GM18907 (cell line): ENCODE measurements around the gene TIMM17A.

ENCODE experiments used
- ATAC-seq: cut with Tn5 transposase; IDR thresholded peaks from one replicate; pipeline ENCODE4 v1.9.1; 2021; ENCODE audit warnings: mild to moderate bottlenecking, moderate library complexity; ENCODE audit not compliant: unreplicated experiment

Gene TIMM17A

DNA sequence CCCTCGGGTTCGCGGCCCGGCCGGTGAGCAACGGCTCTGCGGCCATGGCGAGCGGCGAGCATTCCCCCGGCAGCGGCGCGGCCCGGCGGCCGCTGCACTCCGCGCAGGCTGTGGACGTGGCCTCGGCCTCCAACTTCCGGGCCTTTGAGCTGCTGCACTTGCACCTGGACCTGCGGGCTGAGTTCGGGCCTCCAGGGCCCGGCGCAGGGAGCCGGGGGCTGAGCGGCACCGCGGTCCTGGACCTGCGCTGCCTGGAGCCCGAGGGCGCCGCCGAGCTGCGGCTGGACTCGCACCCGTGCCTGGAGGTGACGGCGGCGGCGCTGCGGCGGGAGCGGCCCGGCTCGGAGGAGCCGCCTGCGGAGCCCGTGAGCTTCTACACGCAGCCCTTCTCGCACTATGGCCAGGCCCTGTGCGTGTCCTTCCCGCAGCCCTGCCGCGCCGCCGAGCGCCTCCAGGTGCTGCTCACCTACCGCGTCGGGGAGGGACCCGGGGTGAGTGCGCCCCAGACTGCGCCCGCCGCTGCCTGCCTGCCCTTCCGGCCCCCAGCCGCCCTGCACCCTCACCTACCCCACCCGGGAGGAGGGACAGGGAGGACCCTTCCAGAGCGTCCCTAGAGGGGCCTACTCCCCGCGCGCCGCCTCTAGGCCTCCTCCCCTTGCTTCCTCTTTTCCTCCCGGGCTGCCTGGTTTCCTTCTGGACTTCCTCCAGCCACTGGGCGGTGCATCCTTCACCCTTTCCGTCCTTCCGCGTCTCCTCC lies 27.5 kb downstream of the TIMM17A start, which contains the start of gene RNPEP:
TSS of gene RNPEP (plus strand) at position 26 of the 757 bp plus-strand sequence. CDS start at position 45, 19 bp downstream.
- ATAC-seq = peak; percentile 77

DNA sequence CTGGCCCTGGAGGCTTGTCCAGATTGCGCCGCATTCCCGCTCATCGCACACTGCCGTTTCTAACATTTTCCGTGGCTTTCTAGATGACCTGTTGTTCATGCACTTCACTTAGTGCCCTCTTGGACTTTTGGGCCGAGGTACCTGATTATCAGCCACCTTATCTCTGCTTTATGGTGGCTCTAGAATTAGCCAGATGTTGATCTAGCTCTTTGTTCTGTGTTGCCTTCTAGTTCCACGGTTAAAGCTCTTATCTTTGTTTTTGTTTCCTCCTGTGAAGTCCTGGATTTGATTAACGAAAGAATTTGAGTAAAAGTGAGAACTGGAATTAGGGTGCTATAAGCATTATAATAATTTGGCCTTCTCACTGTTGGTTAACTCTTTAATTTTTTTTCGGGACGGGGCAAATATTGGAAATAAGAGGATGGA lies 28.1 kb downstream of the TIMM17A start:
- no peak for ATAC-seq

DNA sequence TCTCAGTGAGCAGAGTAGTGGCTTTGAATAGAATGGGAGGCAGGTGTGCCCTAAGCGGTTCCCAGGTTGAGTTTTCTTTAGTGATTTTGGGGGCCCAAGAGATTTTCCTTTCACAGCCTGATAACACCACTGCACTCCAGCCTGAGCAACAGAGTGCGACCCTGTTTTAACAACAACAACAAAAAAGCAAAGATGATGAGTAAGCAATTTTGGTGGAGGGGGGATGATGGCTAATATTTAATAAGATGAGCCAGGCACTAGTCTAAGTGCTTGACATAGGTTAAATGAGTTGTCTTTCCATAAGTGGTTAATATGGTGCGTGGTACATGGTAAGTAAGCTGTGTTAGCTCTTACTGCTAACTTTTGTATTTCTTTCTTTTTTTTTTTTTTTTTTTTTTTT lies 29.1 kb downstream of the TIMM17A start:
- ATAC-seq = no peak

DNA sequence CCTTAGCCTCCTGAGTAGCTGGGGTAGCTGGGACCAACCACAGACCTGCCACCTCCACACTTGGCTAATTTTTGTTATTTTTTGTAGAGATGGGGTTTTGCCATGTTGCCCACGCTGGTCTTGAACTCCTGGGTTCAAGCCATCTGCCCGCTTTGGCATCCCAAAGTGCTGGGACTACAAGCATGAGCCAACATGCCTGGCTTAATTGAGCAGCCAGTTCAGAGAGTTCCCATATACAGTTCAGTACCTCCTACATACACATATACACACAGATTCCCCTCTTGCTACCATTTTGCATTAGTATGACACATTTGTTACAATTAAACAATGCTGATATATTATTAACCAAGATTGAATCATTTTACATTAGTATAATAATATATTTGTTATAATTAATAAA lies 30.1 kb downstream of the TIMM17A start:
- no peak for ATAC-seq

DNA sequence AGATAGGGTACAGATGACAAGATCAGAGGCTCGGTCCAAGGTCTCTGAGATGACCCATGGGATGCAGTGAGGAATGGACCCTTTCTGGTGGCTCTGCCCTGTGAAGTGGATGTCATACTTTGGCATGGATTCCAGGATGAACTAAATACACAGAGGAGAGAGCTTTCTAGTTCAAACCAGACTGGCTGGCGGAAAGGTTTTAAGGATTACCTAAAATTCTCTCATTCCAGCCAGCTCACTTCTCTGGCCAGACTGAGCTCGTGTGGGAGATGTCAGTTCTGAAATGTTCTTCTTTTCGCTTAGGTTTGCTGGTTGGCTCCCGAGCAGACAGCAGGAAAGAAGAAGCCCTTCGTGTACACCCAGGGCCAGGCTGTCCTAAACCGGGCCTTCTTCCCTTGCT lies 33.3 kb downstream of the TIMM17A start:
- ATAC-seq = no peak

DNA sequence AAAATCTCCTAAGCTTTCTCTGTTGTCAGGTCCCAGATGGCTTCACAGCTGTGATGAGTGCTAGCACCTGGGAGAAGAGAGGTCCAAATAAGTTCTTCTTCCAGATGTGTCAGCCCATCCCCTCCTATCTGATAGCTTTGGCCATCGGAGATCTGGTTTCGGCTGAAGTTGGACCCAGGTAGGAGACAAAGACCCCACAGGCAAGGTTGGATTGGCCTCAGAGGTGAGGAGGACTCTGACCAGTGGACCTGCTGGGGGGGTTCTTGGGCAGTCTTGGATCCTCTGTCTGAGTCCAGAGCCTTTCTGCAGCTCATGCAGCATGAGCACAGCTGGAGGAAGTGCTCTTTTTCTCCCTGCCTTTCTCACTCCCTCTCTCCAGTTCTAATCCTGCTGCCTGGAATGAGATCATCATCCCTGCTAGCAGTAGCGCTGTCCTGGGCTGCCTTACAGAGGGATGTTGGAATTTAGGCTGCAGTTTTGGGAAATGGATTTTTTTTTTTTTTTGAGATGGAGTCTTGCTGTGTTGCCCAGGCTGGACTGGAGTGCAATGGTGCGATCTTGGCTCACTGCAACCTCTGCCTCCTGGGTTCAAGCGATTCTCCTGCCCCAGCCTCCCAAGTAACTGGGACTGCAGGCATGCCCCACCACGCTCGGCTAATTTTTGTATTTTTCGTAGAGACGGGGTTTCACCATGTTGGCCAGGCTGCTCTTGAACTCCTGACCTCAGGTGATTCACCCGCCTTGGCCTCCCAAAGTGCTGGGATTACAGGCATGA lies 34.2 kb downstream of the TIMM17A start:
- no peak for ATAC-seq

DNA sequence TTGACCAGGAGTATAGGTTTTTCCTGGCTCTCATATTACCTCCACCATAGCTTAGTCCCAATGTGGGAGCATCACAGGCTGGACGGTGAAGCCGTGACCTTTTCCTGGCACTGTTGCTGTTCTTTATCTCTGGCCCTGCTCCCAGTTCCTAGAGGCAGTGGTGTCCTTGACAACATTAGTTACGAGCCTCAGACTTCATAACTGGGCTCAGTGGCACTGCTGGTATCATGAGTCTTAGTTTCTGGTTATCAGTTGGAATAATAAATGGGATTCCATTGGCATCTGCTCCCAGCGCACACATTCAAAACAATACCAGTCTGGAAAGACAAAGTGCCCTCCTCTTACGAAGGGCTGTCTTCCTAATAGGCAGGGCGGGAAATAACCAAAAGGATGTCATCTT lies 35.1 kb downstream of the TIMM17A start:
- ATAC-seq = no peak

DNA sequence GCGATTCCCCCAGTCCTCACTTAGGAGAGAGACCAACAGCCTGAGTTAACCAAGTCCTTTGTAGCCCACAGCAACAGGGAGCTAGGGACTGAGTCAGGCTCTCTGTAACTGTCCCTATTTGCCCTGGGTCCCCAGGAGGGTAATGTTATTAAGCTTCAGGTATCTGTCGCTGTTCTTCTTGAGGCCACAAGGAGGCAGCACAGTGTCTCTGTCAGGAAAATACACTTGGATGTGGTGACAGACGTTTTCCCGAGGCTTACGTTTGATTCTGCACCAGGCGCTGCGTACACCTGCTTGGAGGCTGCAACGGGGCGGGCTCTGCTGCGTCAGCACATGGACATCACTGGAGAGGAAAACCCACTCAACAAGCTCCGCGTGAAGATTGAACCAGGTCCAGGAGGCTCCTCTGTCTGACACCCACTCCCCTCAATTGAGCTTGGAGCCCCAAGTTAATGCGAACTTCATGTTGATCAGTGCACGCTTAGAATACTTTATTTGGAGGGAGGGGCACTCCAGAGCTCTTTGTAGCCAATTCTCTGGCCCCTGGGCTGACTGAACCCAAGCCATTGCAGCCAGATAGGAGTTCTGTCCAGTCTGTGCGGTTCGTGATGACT lies 44.4 kb downstream of the TIMM17A start:
- ATAC-seq = no peak

DNA sequence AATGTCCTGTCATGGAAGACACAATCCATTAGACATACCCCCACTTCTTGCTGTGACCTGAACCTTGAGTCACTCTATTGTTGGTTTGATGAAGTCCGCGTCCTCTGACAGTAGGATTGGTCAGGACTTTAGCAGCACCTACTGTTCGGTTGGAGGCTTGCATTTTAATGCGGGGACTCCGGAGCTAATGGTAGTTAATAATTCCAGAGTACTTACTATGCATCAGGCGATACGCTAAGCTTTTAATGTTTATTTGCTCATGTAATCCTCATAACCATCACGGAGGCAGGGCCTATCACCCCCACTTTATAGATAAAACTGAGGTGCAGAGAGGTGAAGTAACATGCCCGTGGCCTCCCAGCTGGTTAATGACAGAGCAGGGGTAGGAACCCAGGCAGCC lies 47.2 kb downstream of the TIMM17A start:
- ATAC-seq = no peak

DNA sequence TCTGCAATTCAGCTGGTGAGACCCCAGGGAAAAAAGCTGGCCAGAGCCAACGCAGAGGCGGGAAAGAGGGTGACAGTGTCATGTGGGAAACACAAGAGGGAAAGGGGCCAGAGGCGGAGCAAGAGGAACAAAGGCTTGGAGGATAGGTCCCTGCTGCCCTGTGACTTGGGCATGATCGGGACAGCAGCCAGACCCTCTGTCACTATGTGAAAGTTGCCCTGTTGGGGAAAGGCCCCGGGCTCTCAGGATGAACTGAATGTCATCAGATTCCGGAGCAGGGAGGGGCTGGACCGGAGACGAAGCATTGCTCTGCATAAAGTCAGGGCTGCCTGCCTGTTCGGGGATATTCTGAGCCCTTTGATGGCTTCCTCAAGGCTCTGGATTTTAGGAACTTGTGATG lies 49.4 kb downstream of the TIMM17A start:
- no peak for ATAC-seq

DNA sequence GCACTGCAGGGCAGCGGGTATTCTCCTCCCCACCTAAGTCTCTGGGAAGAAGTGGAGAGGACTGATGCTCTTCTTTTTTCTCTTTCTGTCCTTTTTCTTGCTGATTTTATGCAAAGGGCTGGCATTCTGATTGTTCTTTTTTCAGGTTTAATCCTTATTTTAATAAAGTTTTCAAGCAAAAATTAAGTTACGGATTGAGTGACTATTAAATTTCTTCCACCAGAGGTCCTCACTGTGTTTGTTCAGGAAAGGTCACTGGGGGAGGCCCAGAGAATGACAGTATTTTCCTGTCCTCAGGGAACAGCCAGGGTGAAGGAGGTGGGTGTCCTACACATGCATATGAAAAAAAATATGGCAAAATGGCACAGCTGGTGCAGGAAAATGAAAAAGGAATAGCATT lies 50.7 kb downstream of the TIMM17A start:
- ATAC-seq = no peak

DNA sequence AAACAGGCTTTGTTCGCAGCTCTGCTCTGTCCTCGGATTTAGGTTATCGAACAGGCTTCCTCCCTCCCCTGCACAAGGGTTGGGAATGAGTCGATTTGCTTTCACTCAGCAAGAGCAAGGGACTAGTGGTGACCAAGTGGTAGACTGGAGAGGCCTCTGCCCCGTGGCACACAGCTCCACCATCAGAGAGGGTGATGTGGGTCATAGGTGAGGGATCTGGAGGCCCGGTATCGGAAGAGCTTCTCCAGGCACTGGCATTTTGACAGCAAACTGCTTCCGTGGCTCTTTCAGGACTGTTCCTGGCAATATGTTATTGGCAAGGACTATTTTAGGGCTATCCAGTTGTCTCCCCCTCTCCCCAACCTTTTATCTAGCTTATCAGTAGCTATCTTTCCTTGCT lies 52.0 kb downstream of the TIMM17A start:
- no peak for ATAC-seq

DNA sequence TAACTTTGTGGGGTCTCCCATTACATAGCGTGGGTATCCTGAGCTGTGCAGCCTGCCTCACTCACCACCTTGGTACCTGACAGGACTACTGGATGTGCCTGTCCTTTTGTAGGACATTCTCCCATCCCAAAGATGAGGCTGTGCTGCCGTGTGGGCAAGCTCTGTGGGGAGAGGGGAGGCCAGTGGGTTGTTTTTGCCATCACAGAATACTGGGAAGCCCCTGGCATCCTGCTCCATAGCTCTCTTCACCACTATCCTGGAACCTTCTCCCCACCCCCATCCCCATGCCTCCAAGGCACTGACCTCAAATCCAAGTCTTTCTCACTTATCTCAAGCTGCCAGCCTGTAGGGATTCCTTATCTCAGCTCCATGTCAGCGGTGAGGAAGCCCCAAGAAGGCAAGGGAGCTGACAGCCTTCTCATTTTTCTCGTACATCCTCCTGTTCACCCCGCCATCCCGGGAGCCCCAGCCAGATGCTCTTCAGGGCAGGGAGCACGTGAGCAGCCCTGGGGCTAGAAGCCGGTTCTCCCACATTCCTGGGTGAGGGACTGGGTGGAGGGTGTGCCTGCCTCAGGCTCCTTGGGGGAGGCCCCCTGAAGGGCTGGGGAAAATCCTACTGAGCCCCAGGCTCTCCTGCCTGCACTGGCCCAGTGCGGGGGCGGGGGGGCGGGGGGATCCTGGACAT lies 52.6 kb downstream of the TIMM17A start:
- no peak for ATAC-seq

DNA sequence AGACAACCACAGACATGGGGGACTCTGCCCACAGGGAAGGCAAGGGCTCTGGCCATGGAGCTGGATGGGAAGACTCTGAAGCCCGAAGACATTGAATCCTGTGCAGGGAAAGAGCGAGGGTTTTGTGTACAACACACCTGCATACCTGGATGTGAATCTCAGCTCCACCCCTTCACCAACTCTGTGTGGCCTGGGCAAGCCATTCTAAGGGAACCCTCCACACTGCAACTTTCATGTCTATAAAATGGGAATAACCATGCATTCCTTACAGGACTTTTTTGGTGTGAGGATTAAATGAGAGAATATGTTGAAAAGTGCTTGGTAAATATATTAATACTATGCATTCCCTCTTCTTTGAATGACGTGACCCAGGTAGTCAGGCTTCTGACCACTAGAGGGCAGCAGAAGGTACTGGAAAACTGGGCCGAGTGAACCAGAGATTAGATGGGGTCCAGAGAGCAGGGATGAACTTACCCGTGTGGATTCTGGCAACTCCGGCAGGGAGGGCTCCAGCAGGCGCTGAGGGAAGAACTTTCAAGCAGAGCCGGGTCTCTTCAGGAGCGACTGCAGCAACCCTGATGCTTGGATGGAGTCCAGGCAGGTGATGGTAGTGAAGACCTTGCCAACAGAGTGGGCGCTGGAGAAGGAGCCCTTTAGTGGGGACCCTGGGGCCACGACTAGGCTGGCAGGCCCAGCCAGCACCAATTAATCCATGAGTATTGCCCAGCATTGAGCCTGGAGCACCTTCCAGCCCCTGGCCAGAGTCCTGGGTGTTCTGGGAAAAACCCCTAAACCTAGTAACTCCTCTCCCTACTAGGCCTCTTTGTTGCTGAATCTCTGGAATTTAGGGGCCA lies 54.2 kb downstream of the TIMM17A start:
- peak; percentile 40 for ATAC-seq

DNA sequence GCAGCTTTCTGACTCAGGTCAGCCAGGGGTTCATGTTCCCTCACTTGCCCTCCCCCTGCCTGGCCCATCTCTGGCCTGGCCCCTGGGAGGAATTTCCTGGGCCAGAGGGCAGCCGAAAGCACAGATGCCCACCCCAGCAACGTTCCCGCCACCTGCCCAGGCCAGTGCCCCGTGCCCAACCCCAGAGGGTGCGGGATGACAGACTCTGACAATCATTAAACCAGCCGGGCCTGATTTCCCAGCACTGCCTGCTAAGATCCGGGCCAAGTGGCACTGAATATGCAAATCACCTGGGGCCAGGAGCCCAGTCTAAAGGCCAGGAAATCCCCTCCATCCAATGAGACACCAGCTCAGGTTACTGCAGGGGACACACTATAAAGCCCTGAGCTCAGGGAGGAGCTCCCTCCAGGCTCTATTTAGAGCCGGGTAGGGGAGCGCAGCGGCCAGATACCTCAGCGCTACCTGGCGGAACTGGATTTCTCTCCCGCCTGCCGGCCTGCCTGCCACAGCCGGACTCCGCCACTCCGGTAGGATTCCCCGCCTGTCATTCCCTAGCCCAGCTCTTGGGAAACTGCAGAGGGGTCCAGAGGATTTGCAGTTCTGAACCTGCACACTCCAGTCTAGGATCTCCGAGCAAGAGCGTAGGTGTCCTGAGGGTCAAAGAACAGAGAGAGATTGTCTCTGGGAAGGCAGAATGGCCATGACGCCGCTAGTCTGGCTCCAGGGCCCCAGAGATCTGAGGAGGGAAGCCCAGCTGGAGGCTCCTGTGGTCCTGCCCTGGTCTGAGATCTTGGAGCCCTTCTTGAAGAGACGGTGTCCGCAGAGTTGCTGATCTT lies 55.1 kb downstream of the TIMM17A start, which contains the start of gene ELF3:
TSS of gene ELF3 (plus strand) at position 408 of the 836 bp plus-strand sequence. CDS start 550 bp downstream, outside the sequence.
- peak; percentile 84 for ATAC-seq

DNA sequence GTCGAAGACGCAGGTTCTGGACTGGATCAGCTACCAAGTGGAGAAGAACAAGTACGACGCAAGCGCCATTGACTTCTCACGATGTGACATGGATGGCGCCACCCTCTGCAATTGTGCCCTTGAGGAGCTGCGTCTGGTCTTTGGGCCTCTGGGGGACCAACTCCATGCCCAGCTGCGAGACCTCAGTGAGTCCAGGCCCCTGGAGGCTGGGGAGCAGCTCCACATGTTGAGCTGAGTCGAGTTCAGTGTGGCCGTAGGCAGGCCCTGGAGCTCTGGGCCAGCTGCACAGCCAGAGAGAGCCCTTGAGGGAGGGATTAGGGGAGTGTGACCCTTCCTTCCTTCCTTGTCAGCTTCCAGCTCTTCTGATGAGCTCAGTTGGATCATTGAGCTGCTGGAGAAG lies 56.7 kb downstream of the TIMM17A start:
- no peak for ATAC-seq

DNA sequence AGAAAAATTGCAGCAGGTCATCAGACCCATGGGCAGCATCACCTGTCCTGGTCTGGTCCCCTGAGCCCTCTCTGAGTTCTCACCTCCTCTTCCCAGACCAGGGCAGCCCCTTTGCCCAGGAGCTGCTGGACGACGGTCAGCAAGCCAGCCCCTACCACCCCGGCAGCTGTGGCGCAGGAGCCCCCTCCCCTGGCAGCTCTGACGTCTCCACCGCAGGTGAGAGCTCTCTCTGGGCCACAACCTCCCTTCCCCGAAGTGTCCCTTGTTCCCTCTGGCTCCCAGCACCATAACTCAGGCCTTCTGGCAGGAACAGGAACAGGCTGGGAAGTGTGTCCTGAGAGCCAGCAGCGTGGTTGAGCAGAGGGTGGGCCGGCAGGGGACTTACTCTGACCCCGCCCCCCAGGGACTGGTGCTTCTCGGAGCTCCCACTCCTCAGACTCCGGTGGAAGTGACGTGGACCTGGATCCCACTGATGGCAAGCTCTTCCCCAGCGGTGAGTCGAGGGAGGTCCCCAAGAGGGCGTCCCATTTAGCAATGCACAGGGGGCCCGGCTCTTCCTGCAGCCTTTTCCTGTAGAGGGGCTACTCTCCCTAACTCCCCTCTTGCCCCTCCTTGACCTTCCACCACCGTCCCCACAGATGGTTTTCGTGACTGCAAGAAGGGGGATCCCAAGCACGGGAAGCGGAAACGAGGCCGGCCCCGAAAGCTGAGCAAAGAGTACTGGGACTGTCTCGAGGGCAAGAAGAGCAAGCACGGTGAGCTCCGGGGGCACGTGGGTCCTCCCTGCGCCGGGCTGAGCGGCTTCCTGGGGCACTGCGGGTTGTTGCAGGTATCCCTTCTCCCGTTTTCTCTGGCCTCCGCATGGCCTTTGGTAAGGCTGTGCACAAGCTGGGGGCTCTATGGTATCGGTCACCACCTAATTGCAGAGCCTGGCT lies 57.5 kb downstream of the TIMM17A start:
- ATAC-seq = no peak

DNA sequence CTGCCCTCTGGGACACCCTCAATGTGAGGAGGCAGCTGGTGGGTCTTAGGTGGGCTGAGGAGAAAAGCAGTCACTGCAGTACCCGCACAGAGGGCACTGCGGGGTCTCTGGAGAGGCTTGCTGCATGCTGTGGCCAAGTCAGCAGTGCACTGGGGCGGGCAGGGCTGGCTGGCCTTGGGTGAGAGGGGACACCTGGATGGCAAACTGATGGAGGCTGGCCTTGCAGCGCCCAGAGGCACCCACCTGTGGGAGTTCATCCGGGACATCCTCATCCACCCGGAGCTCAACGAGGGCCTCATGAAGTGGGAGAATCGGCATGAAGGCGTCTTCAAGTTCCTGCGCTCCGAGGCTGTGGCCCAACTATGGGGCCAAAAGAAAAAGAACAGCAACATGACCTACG lies 58.3 kb downstream of the TIMM17A start:
- no peak for ATAC-seq
